GM12878 (cell line): ENCODE data around the gene TOP2A. TPM values are rescaled to one million over a fixed set of nuclear protein-coding genes. Genes with fewer than 3 reads are reported as not detected.

Experiments
- ATAC-seq: fragments of 200-7000 bp; cut with Tn5 transposase; 3 replicates; pipeline ENCODE4 v1.9.1; 2020; ENCODE audit warnings: mild to moderate bottlenecking, moderate library complexity
- BruUV-seq: library from RNA; stranded (reverse); fragments of 400-500 nt; replicated peaks from 2 replicates; lab custom pipeline; 2021; lab: Mats Ljungman, UMichigan
- CTCF ChIA-PET: fragments of 300-600 bp; sonication (Branson Sonifier 250); formaldehyde crosslinking; extraction: SDS; loops from one replicate; lab custom pipeline; 2021; ENCODE audit warnings: inconsistent platforms; lab: Yijun Ruan, JAX
- POLR2A ChIA-PET: fragments of 350-600 bp; formaldehyde crosslinking; extraction: SDS; loops from one replicate; lab custom pipeline; 2021; ENCODE audit warnings: inconsistent platforms; lab: Charles Lee
- RAD21 ChIA-PET: fragments of 300-600 bp; sonication (Branson Sonifier 250); formaldehyde crosslinking; loops from one replicate; lab custom pipeline; 2023; ENCODE audit warnings: antibody characterized with exemption; ENCODE audit not compliant: unreplicated experiment; lab: Charles Lee
- SMC1A ChIA-PET: fragments of 300-600 bp; sonication (Branson Sonifier 250); formaldehyde crosslinking; loops from one replicate; lab custom pipeline; 2023; ENCODE audit not compliant: unreplicated experiment, uncharacterized antibody; lab: Charles Lee
- DNase-seq: peaks from one replicate; pipeline ENCODE4 v3.0.0-alpha.2; 2011; ENCODE audit warnings: low read depth, low spot score
- FAIRE-seq: peaks from 3 replicates; lab custom pipeline; 2011; peaks lifted over from hg19 to GRCh38; lab: Jason Lieb, UNC
- H2AFZ ChIP-seq: 2 replicates; pipeline ENCODE4 v1.6.0; 2011; ENCODE audit warnings: low read depth, low read length, control low read depth; ENCODE audit not compliant: control insufficient read depth
- H3K27ac ChIP-seq: 2 replicates; pipeline ENCODE4 v1.5.1; 2011; ENCODE audit warnings: control low read depth; ENCODE audit not compliant: control insufficient read depth, insufficient read depth
- H3K27me3 ChIP-seq, 2 experiments: replicated peaks in 1 of 2; 2 replicates each; pipeline versions ENCODE4 v1.6.0 to v1.6.1; 2011; ENCODE audit warnings: low read length in 1 of 2; ENCODE audit not compliant: control insufficient read depth in 2 of 2, insufficient read depth in 2 of 2
- H3K36me3 ChIP-seq, 2 experiments: 2 replicates each; pipeline ENCODE4 v1.5.1; 2011; ENCODE audit warnings: low read length in 1 of 2; ENCODE audit not compliant: control insufficient read depth in 2 of 2, insufficient read depth in 2 of 2
- H3K4me1 ChIP-seq: 2 replicates; pipeline ENCODE4 v1.6.1; 2011; ENCODE audit warnings: mild to moderate bottlenecking, low read length, moderate library complexity, mixed read lengths; ENCODE audit not compliant: control insufficient read depth, insufficient read depth
- H3K4me2 ChIP-seq: 2 replicates; pipeline ENCODE4 v1.6.0; 2011; ENCODE audit warnings: control low read depth; ENCODE audit not compliant: control insufficient read depth, insufficient read depth
- H3K4me3 ChIP-seq: fragments of 200-600 bp; sonication (generic); 2 replicates; pipeline ENCODE4 v1.5.1; 2016
- H3K79me2 ChIP-seq: 2 replicates; pipeline ENCODE4 v1.6.0; 2011; ENCODE audit warnings: low read length; ENCODE audit not compliant: control insufficient read depth, insufficient read depth
- H3K9ac ChIP-seq: 2 replicates; pipeline ENCODE4 v1.8.0; 2011; ENCODE audit warnings: low read length, control low read depth, mixed read lengths; ENCODE audit not compliant: control insufficient read depth, insufficient read depth
- H3K9me3 ChIP-seq: replicated peaks from 3 replicates; pipeline ENCODE4 v1.5.1; 2011; ENCODE audit warnings: mild to moderate bottlenecking, low read length; ENCODE audit not compliant: control insufficient read depth, insufficient read depth
- H4K20me1 ChIP-seq: 2 replicates; pipeline ENCODE4 v1.6.0; 2011; ENCODE audit not compliant: control insufficient read depth, insufficient read depth
- EZH2 ChIP-seq: IDR thresholded peaks from 2 replicates; pipeline ENCODE4 v1.6.1; 2012; ENCODE audit warnings: low read depth, mild to moderate bottlenecking, control low read depth, inconsistent platforms, low read length, borderline replicate concordance; ENCODE audit not compliant: control insufficient read depth
- FOS ChIP-seq: IDR thresholded peaks from 3 replicates; pipeline ENCODE4 v1.6.1; 2011; ENCODE audit warnings: borderline replicate concordance; ENCODE audit not compliant: insufficient read length; ENCODE audit errors: extremely low read depth
- IKZF1 ChIP-seq: fragments of 450-650 bp; conservative IDR thresholded peaks from 2 replicates; pipeline ENCODE4 v1.6.1; 2017; ENCODE audit warnings: antibody characterized with exemption, mild to moderate bottlenecking
- IKZF2 ChIP-seq, 2 experiments: fragments of 450-650 bp; IDR thresholded peaks; 2 replicates each; pipeline ENCODE4 v1.6.1; 2017; ENCODE audit warnings: mild to moderate bottlenecking in 2 of 2, moderate library complexity in 2 of 2
- IRF4 ChIP-seq: IDR thresholded peaks from 2 replicates; pipeline ENCODE4 v1.6.1; 2011; ENCODE audit warnings: low read depth, low read length
- MEF2A ChIP-seq: IDR thresholded peaks from 2 replicates; pipeline ENCODE4 v1.6.1; 2011; ENCODE audit warnings: low read depth, mild to moderate bottlenecking, low read length, moderate library complexity; ENCODE audit not compliant: insufficient read depth
- MYB ChIP-seq: fragments of 150-350 bp; IDR thresholded peaks from 2 replicates; pipeline ENCODE4 v1.6.1; 2014; ENCODE audit warnings: mild to moderate bottlenecking, low read depth, low read length, borderline replicate concordance
- RAD51 ChIP-seq: fragments of 450-650 bp; IDR thresholded peaks from 2 replicates; pipeline ENCODE4 v1.6.1; 2016; ENCODE audit warnings: moderate library complexity, mild to moderate bottlenecking, inconsistent platforms
- REST ChIP-seq: IDR thresholded peaks from 2 replicates; pipeline ENCODE4 v1.6.1; 2012; ENCODE audit warnings: mild to moderate bottlenecking, low read depth, low read length
- SMC3 ChIP-seq: IDR thresholded peaks from 2 replicates; pipeline ENCODE4 v1.6.1; 2011; ENCODE audit warnings: low read length, improper control_type of control experiment, borderline replicate concordance
- WRNIP1 ChIP-seq: IDR thresholded peaks from 2 replicates; pipeline ENCODE4 v1.6.1; 2011; ENCODE audit warnings: low read depth, low read length, improper control_type of control experiment, borderline replicate concordance
- ZBED1 ChIP-seq: IDR thresholded peaks from 2 replicates; pipeline ENCODE4 v1.6.1; 2016; ENCODE audit warnings: borderline replicate concordance
- WGBS: methylation state at CpG from one replicate; pipeline ENCODE4 v1.1.6; 2016; ENCODE audit warnings: low lambda C conversion rate; ENCODE audit not compliant: insufficient replicate concordance, insufficient coverage; ENCODE audit errors: missing lambda C conversion rate; 5-methylcytosine and 5-hydroxymethylcytosine counted together
- in situ Hi-C: fragments of 300-500 bp; cut with MboI; formaldehyde crosslinking; loops from 9 replicates; pipeline ENCODE4 v1.14.3; 2018; ENCODE audit warnings: mixed read lengths
- intact Hi-C: fragments of 100-400 bp; cut with micrococcal nuclease; formaldehyde crosslinking; loops from one replicate; pipeline ENCODE4 v1.14.2; 2022; ENCODE audit not compliant: unreplicated experiment
- polyA plus RNA-seq, 11 experiments: library from polyadenylated mRNA; depleted of rRNA in 4 of 11; unstranded in 6 of 11; stranded (reverse) in 5 of 11; fragments of >200 nt; fragmentation: Nextera tagmentation in 4 of 11; fragmentation: Illumina TruSeq in 1 of 11; extraction: Ambion mirVana in 4 of 11; extraction: Trizol in 1 of 11; gene quantifications; 1 replicate in 1 of 11; 2 replicates in 10 of 11; pipeline versions ENCODE4 v1.2.1 to v1.2.3, GENCODE V29; 2011 to 2016; ENCODE audit warnings: inconsistent platforms in 2 of 11, missing spikeins in 2 of 11, low read depth in 1 of 11
- total RNA-seq, 4 experiments: library from RNA; depleted of rRNA in 3 of 4; stranded (reverse); fragments of >200 nt in 3 of 4; fragmentation: Illumina TruSeq in 1 of 4; extraction: Trizol in 1 of 4; gene quantifications; 2 replicates each; pipeline versions ENCODE4 v1.2.1 to v1.2.3, GENCODE V29; 2013 to 2021
- TF ChIP-seq, protein P1 (sequence below): IDR thresholded peaks from 2 replicates; pipeline ENCODE4 v1.6.1; 2011; ENCODE audit warnings: borderline replicate concordance, low read depth, mild to moderate bottlenecking, moderate library complexity, low read length; ENCODE audit not compliant: insufficient read depth, poor library complexity, severe bottlenecking
- TF ChIP-seq, protein P2 (sequence below): fragments of 450-650 bp; IDR thresholded peaks from 2 replicates; pipeline ENCODE4 v1.6.1; 2017; ENCODE audit warnings: low read depth, mild to moderate bottlenecking, moderate library complexity

TOP2A gene
- total and polyA plus RNA-seq, 10 of the 15 experiments (the other 5 are each of a cell fraction or from before 2014, with no cell fraction given), result 117 to 275 (median 232) TPM

GRCh38 chr17:40437095-40437732 is 19.5 kb upstream of the TOP2A start:
- ATAC-seq (no peak), FAIRE-seq (no peak), DNase-seq (no peak)
- ChIA-PET SMC1A (interaction anchor here (0.6 to 5.9 kb wide), 3 partner anchors 10 to 95 kb away, joined by 3 to 68 read pairs (median 6); no protein-coding TSS in a partner anchor), CTCF (interaction anchor here (0.6 to 16.0 kb wide), 7 partner anchors 11 to 1213 kb away, joined by 3 to 289 read pairs (median 4); no protein-coding TSS in a partner anchor), RAD21 (interaction anchor here (0.9 to 16.1 kb wide), 3 partner anchors 19 to 96 kb away, joined by 3 to 175 read pairs (median 3); partner anchors contain the start of gene TOP2A), POLR2A (interaction anchor here (1.2 kb wide), 1 partner anchor 80 kb away, joined by 3 read pairs; no protein-coding TSS in a partner anchor)
- H3K79me2 ChIP-seq, result no peaks in the 10 kb centered on the region
- no peaks in the 10 kb centered on the region for H4K20me1 ChIP-seq
- intact Hi-C loops (no loop called here), in situ Hi-C loops (loop anchor here (25.0 kb wide), 1 partner anchor 100 kb away; no protein-coding TSS in a partner anchor)
- H2AFZ ChIP-seq, result no peak overlapping the region
- 0 out of 4 replicates have a peak, but pooled peaks cover 0 to 3% of the 10 kb centered on the region in 2 experiments for H3K27me3 ChIP-seq
- H3K27ac ChIP-seq, result no peak overlapping the region
- BruUV-seq, result no TSS peak
- whole genome bisulfite sequencing, result 85% methylated on average over 5 of the region's 5 CpGs
- H3K36me3 ChIP-seq, result no peaks in the 10 kb centered on the region
- peaks cover 3% of the 10 kb centered on the region for H3K4me1 ChIP-seq
- no peaks in the 10 kb centered on the region for H3K9me3 ChIP-seq
- H3K4me3 ChIP-seq, result no peak overlapping the region
- TF ChIP-seq WRNIP1, result no peak
- no peak for TF ChIP-seq SMC3
- no peak for TF ChIP-seq REST
- TF ChIP-seq IKZF2 (IDR thresholded peaks at IDR 0.05), result peak in 1 of 2 experiments; percentile 10; a peak in 1 of 4 replicates
- no peak for TF ChIP-seq MEF2A
- TF ChIP-seq IKZF1, result peak; percentile 38; the same call in 1 of the 2 replicates
- TF ChIP-seq ZBED1, result no peak
- no peak for TF ChIP-seq FOS
- TF ChIP-seq, protein P1, sequence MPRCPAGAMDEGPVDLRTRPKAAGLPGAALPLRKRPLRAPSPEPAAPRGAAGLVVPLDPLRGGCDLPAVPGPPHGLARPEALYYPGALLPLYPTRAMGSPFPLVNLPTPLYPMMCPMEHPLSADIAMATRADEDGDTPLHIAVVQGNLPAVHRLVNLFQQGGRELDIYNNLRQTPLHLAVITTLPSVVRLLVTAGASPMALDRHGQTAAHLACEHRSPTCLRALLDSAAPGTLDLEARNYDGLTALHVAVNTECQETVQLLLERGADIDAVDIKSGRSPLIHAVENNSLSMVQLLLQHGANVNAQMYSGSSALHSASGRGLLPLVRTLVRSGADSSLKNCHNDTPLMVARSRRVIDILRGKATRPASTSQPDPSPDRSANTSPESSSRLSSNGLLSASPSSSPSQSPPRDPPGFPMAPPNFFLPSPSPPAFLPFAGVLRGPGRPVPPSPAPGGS, result no peak
- TF ChIP-seq, protein P2, sequence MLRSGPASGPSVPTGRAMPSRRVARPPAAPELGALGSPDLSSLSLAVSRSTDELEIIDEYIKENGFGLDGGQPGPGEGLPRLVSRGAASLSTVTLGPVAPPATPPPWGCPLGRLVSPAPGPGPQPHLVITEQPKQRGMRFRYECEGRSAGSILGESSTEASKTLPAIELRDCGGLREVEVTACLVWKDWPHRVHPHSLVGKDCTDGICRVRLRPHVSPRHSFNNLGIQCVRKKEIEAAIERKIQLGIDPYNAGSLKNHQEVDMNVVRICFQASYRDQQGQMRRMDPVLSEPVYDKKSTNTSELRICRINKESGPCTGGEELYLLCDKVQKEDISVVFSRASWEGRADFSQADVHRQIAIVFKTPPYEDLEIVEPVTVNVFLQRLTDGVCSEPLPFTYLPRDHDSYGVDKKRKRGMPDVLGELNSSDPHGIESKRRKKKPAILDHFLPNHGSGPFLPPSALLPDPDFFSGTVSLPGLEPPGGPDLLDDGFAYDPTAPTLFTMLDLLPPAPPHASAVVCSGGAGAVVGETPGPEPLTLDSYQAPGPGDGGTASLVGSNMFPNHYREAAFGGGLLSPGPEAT, result no peak
- no peak for TF ChIP-seq MYB
- TF ChIP-seq IRF4, result no peak
- TF ChIP-seq EZH2, result no peak
- TF ChIP-seq RAD51, result no peak
- no peak overlapping the region for H3K9ac ChIP-seq
- no peak overlapping the region for H3K4me2 ChIP-seq
